PC-9 (cell line): ENCODE results near the gene CPNE9. TPM values are rescaled to one million over a fixed set of nuclear protein-coding genes. Genes with fewer than 3 reads are reported as not detected.

Experiments used
- BruUV-seq: library from RNA; stranded (reverse); fragments of 400-500 nt; replicated peaks from 2 replicates; lab custom pipeline; 2021; lab: Mats Ljungman, UMichigan
- CTCF ChIA-PET: fragments of 300-600 bp; sonication (Branson Sonifier 250); formaldehyde crosslinking; loops from one replicate; lab custom pipeline; 2022; ENCODE audit warnings: antibody characterized with exemption; lab: Charles Lee
- POLR2A ChIA-PET: fragments of 300-600 bp; sonication (Branson Sonifier 250); formaldehyde crosslinking; loops from one replicate; lab custom pipeline; 2022; ENCODE audit warnings: antibody characterized with exemption; ENCODE audit not compliant: unreplicated experiment; lab: Charles Lee
- DNase-seq, 2 experiments: peaks; one replicate each; pipeline versions ENCODE4 v3.0.0 to v3.0.0-alpha.2; 2015 to 2022; ENCODE audit warnings: mixed read lengths in 1 of 2
- H2AFZ ChIP-seq: fragments of 200-600 bp; sonication (generic); 2 replicates; pipeline ENCODE4 v1.8.1; 2017; ENCODE audit warnings: antibody characterized with exemption
- H3F3A ChIP-seq: fragments of 200-600 bp; sonication (generic); 2 replicates; pipeline ENCODE4 v1.8.1; 2017; ENCODE audit warnings: antibody characterized with exemption, mild to moderate bottlenecking, low read depth; ENCODE audit not compliant: insufficient read depth
- H3K27ac ChIP-seq: fragments of 200-600 bp; sonication (generic); 2 replicates; pipeline ENCODE4 v1.6.1; 2016; ENCODE audit warnings: mixed run types
- H3K27me3 ChIP-seq: fragments of 200-600 bp; sonication (generic); 2 replicates; pipeline ENCODE4 v1.6.1; 2016; ENCODE audit warnings: low read depth, mixed run types; ENCODE audit not compliant: insufficient read depth
- H3K36me3 ChIP-seq: fragments of 200-600 bp; sonication (generic); 2 replicates; pipeline ENCODE4 v1.6.1; 2016; ENCODE audit warnings: low read depth, mixed run types
- H3K4me1 ChIP-seq: fragments of 200-600 bp; sonication (generic); replicated peaks from 2 replicates; pipeline ENCODE4 v1.6.1; 2016; ENCODE audit warnings: mixed run types; ENCODE audit not compliant: insufficient read depth
- H3K4me2 ChIP-seq: fragments of 200-600 bp; sonication (generic); 2 replicates; pipeline ENCODE4 v1.6.1; 2017; ENCODE audit warnings: mixed run types
- H3K4me3 ChIP-seq: fragments of 200-600 bp; sonication (generic); 2 replicates; pipeline ENCODE4 v1.6.1; 2016; ENCODE audit warnings: mixed run types
- H3K79me2 ChIP-seq: fragments of 200-600 bp; sonication (generic); 2 replicates; pipeline ENCODE4 v1.6.1; 2017; ENCODE audit warnings: low read depth, mixed run types
- H3K9me2 ChIP-seq: fragments of 200-600 bp; sonication (generic); 2 replicates; pipeline ENCODE4 v1.8.1; 2017; ENCODE audit warnings: mild to moderate bottlenecking; ENCODE audit not compliant: insufficient read depth
- H3K9me3 ChIP-seq: fragments of 200-600 bp; sonication (generic); 2 replicates; pipeline ENCODE4 v1.8.1; 2016; ENCODE audit warnings: low read depth; ENCODE audit not compliant: insufficient read depth
- H4K20me1 ChIP-seq: fragments of 200-600 bp; sonication (generic); 2 replicates; pipeline ENCODE4 v1.8.1; 2017; ENCODE audit not compliant: insufficient read depth
- CTCF ChIP-seq: fragments of 200-600 bp; sonication (generic); conservative IDR thresholded peaks from 2 replicates; pipeline ENCODE4 v1.6.1; 2017; ENCODE audit warnings: mixed run types, antibody characterized with exemption, mild to moderate bottlenecking, moderate library complexity
- EZH2 ChIP-seq: fragments of 200-600 bp; sonication (generic); IDR thresholded peaks from 2 replicates; pipeline ENCODE4 v1.8.0; 2017; ENCODE audit warnings: antibody characterized with exemption, low read depth
- intact Hi-C: fragments of 100-400 bp; cut with micrococcal nuclease; formaldehyde crosslinking; loops from one replicate; pipeline ENCODE4 v1.10.0; 2022; ENCODE audit not compliant: unreplicated experiment
- total RNA-seq: library from RNA; stranded (reverse); gene quantifications from 2 replicates; pipeline ENCODE4 v1.2.3, GENCODE V29; 2021

Gene CPNE9
- total RNA-seq, 1 experiment from 2014 or later = not detected

GRCh38 chr3:9743548-9743947 lies 39.9 kb downstream of the CPNE9 start:
- POLR2A ChIA-PET = no interaction called here

GRCh38 chr3:9744162-9744561 lies 40.5 kb downstream of the CPNE9 start:
- Histone ChIP-seq H3K27me3 (no peaks in the 10 kb centered on the region), H3K27ac (no peak overlapping the region), H3K36me3 (peaks cover 23% of the 10 kb centered on the region), H2AFZ (no peak overlapping the region), H3K9me3 (no peaks in the 10 kb centered on the region), H4K20me1 (peaks cover 6% of the 10 kb centered on the region; the same call in 1 of the 2 replicates), H3K4me1 (0 out of 2 replicates have a peak, but pooled peaks cover 2% of the 10 kb centered on the region), H3K9me2 (no peaks in the 10 kb centered on the region), H3K4me2 (no peak overlapping the region), H3F3A (peaks cover 16% of the 10 kb centered on the region), H3K79me2 (no peaks in the 10 kb centered on the region), H3K4me3 (no peak overlapping the region)
- intact Hi-C loops = loop anchor here (10.0 kb wide), 1 partner anchor 581 kb away; the partner anchor contains the start of gene SEC13
- no TSS peak for BruUV-seq
- DNase-seq = no peak
- no peak for TF ChIP-seq EZH2
- no peak for TF ChIP-seq CTCF
- POLR2A ChIA-PET = no interaction called here
- CTCF ChIA-PET = no interaction called here

More at GRCh38 chr3:9743548-9743947, 39.9 kb downstream of the CPNE9 start:
- Histone ChIP-seq H3K27ac (no peak overlapping the region), H3K36me3 (peaks cover 29% of the 10 kb centered on the region), H3K9me2 (no peaks in the 10 kb centered on the region), H4K20me1 (peaks cover 8% of the 10 kb centered on the region; the same call in 1 of the 2 replicates), H2AFZ (no peak overlapping the region), H3K4me2 (no peak overlapping the region), H3K79me2 (no peaks in the 10 kb centered on the region), H3K4me3 (no peak overlapping the region), H3F3A (peaks cover 10% of the 10 kb centered on the region), H3K27me3 (no peaks in the 10 kb centered on the region), H3K4me1 (no peaks in the 10 kb centered on the region), H3K9me3 (no peaks in the 10 kb centered on the region)
- CTCF ChIA-PET = no interaction called here
- no peak for DNase-seq
- BruUV-seq = no TSS peak
- intact Hi-C loops = loop anchor here (10.0 kb wide), 1 partner anchor 581 kb away; the partner anchor contains the start of gene SEC13
- no peak for TF ChIP-seq EZH2
- no peak for TF ChIP-seq CTCF

DNA sequence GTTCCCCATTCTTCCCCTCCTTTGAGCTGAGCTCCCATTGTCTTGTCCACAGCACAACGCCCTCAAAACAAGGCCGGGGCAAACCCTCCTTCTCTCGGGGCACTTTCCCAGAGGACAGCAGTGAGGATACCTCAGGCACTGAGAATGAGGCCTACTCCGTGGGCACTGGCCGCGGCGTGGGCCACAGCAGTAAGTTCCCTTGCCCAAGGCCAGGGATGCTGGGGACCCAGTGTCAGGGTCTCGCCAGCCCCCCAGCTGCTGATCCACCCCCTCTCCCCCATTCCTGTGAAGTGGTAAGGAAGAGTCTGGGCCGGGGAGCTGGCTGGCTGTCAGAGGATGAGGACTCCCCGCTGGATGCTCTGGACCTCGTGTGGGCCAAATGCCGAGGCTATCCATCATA lies 41.9 kb downstream of the CPNE9 start:
- H3K27me3 ChIP-seq = no peaks in the 10 kb centered on the region
- H3F3A ChIP-seq = peaks cover 20% of the 10 kb centered on the region
- no peaks in the 10 kb centered on the region for H3K9me3 ChIP-seq
- no peak overlapping the region for H2AFZ ChIP-seq
- peaks cover 2% of the 10 kb centered on the region; the same call in 1 of the 2 replicates for H4K20me1 ChIP-seq
- H3K4me3 ChIP-seq = no peak overlapping the region
- H3K9me2 ChIP-seq = no peaks in the 10 kb centered on the region
- H3K4me1 ChIP-seq = peaks cover 7% of the 10 kb centered on the region
- ChIA-PET POLR2A (no interaction called here), CTCF (no interaction called here)
- DNase-seq = no peak
- 0 out of 2 replicates have a peak, but pooled peaks cover 9% of the 10 kb centered on the region for H3K36me3 ChIP-seq
- no TSS peak for BruUV-seq
- intact Hi-C loops = loop anchor here (10.0 kb wide), 1 partner anchor 579 kb away; the partner anchor contains the start of gene SEC13
- peaks cover under 1% of the 10 kb centered on the region; the same call in 1 of the 2 replicates for H3K79me2 ChIP-seq
- H3K27ac ChIP-seq = no peak overlapping the region
- no peak for TF ChIP-seq EZH2
- no peak for TF ChIP-seq CTCF
- H3K4me2 ChIP-seq = no peak overlapping the region
